ENCODE measurements around the gene RSAD2.

Gene RSAD2

GRCh38 chr2:6945821-6946220, 68.2 kb downstream of the RSAD2 start:
- no peaks in the 10 kb centered on the region for H3K9me3 ChIP-seq (ENCODE audit: control insufficient read depth, low read length)
- no peak overlapping the region for H3K4me3 ChIP-seq (ENCODE audit: extremely low read depth, insufficient read depth, low read length, poor library complexity, severe bottlenecking)
- H3K36me3 ChIP-seq (ENCODE audit: control insufficient read depth, insufficient read depth, low read length) = peaks cover 12% of the 10 kb centered on the region
- no peaks in the 10 kb centered on the region for H3K4me1 ChIP-seq (ENCODE audit: control insufficient read depth, insufficient read depth, low read length, poor library complexity, severe bottlenecking)
- H3K27ac ChIP-seq (ENCODE audit: low read depth, low read length, severe bottlenecking) = no peak overlapping the region

GRCh38 chr2:6946722-6947121, 69.1 kb downstream of the RSAD2 start:
- Histone ChIP-seq H3K36me3 (ENCODE audit: control insufficient read depth, insufficient read depth, low read length) (peaks cover 12% of the 10 kb centered on the region), H3K4me3 (ENCODE audit: extremely low read depth, insufficient read depth, low read length, poor library complexity, severe bottlenecking) (no peak overlapping the region), H3K27ac (ENCODE audit: low read depth, low read length, severe bottlenecking) (no peak overlapping the region), H3K4me1 (ENCODE audit: control insufficient read depth, insufficient read depth, low read length, poor library complexity, severe bottlenecking) (no peaks in the 10 kb centered on the region), H3K9me3 (ENCODE audit: control insufficient read depth, low read length) (no peaks in the 10 kb centered on the region)
- no CpG with 5 or more reads among the region's 2 CpGs for WGBS, 2 experiments (ENCODE audit: insufficient coverage in 2 of 2)
